Measurements from ENCODE around the gene WDR86. TPM values are rescaled to one million over a fixed set of nuclear protein-coding genes. Genes with fewer than 3 reads are reported as not detected.

The WDR86 gene
- total and polyA plus RNA-seq, 8 donors, result 0.85 to 24.1 (median 19.5) TPM

GRCh38 chr7:151341357-151342101, 68.3 kb downstream of the WDR86 start, which contains the start of gene NUB1:
Gene NUB1 (plus strand): TSS chr7:151341812. CDS start chr7:151345350, 3,538 bp downstream.
- intact Hi-C loops (cut with DNase I), result no loop called here
- H3K4me1 ChIP-seq, result peaks cover 6 to 33% of the 10 kb centered on the region in 2 donors
- H3K4me3 ChIP-seq, result peak within 1 kb of the TSS; percentile 89 to 93
- peak; percentile 100 for ATAC-seq
- no peaks in the 10 kb centered on the region for H3K9me3 ChIP-seq
- TF ChIP-seq CTCF (IDR thresholded peaks at IDR 0.05), result peak in 1 of 2 donors; percentile 4
- H3K36me3 ChIP-seq, result peaks cover 0 to 18% of the 10 kb centered on the region in 2 donors
- H3K27me3 ChIP-seq, result no peaks in the 10 kb centered on the region
- DNase-seq, result peak; percentile 72 to 99 (median 90)
- H3K27ac ChIP-seq, result peak within 1 kb of the TSS; percentile 87 to 89

- Histone ChIP-seq H3K4me3 (peak overlapping the region in 1 of 2 donors; percentile 93), H3K36me3 (peaks cover 0 to 12% of the 10 kb centered on the region in 2 donors), H3K27me3 (no peaks in the 10 kb centered on the region), H3K4me1 (peaks cover 6 to 33% of the 10 kb centered on the region in 2 donors), H3K27ac (peak overlapping the region; percentile 28 to 89), H3K9me3 (no peaks in the 10 kb centered on the region)
- DNase-seq, result no peak
- intact Hi-C loops (cut with DNase I), result no loop called here
- ATAC-seq, result peak; percentile 2
- TF ChIP-seq CTCF (IDR thresholded peaks at IDR 0.05), result no peak
These were observed 69.0 kb downstream of the WDR86 start for GRCh38 chr7:151340794-151341356.

- DNase-seq, result no peak
- H3K4me1 ChIP-seq, result peaks cover 6 to 33% of the 10 kb centered on the region in 2 donors
- H3K27me3 ChIP-seq, result no peaks in the 10 kb centered on the region
- peaks cover 0 to under 1% of the 10 kb centered on the region in 2 donors for H3K36me3 ChIP-seq
- intact Hi-C loops (cut with DNase I), result no loop called here
- no peak overlapping the region for H3K4me3 ChIP-seq
- peak overlapping the region; percentile 51 to 84 for H3K27ac ChIP-seq
- no peaks in the 10 kb centered on the region for H3K9me3 ChIP-seq
- no peak for TF ChIP-seq CTCF (IDR thresholded peaks at IDR 0.05)
- ATAC-seq, result no peak
These were observed 70.0 kb downstream of the WDR86 start for GRCh38 chr7:151339651-151340382.

- no peak for TF ChIP-seq CTCF (IDR thresholded peaks at IDR 0.05)
- peaks cover 6 to 33% of the 10 kb centered on the region in 2 donors for H3K4me1 ChIP-seq
- DNase-seq, result no peak
- no peaks in the 10 kb centered on the region for H3K9me3 ChIP-seq
- H3K36me3 ChIP-seq, result no peaks in the 10 kb centered on the region
- H3K27me3 ChIP-seq, result no peaks in the 10 kb centered on the region
- no peak overlapping the region for H3K4me3 ChIP-seq
- intact Hi-C loops (cut with DNase I), result no loop called here
- no peak overlapping the region for H3K27ac ChIP-seq
- no peak for ATAC-seq
These were observed 71.0 kb downstream of the WDR86 start for GRCh38 chr7:151338809-151339208.

- no peaks in the 10 kb centered on the region for H3K36me3 ChIP-seq
- peaks cover 0 to 19% of the 10 kb centered on the region in 2 donors for H3K4me1 ChIP-seq
- TF ChIP-seq CTCF (IDR thresholded peaks at IDR 0.05), result no peak
- intact Hi-C loops (cut with DNase I), result loop anchor here in 1 of 2 donors (2.0 kb wide), 1 partner anchor 15 kb away; no protein-coding TSS in a partner anchor
- H3K27me3 ChIP-seq, result no peaks in the 10 kb centered on the region
- no peak overlapping the region for H3K27ac ChIP-seq
- DNase-seq (no peak), ATAC-seq (no peak)
- H3K4me3 ChIP-seq, result no peak overlapping the region
- H3K9me3 ChIP-seq, result no peaks in the 10 kb centered on the region
These were observed 72.5 kb downstream of the WDR86 start for GRCh38 chr7:151337346-151337745.
